Sigmoid colon (tissue), 7 donors: ENCODE data around the gene PLCL1. TPM values are rescaled to one million over a fixed set of nuclear protein-coding genes. Genes with fewer than 3 reads are reported as not detected.

Experiments
- DNase-seq: peaks from one replicate; pipeline ENCODE4 v3.0.0-alpha.2; 2019
- H3K27ac ChIP-seq, 4 donors: fragments of 200-600 bp; sonication (generic); one replicate each; pipeline ENCODE4 v1.5.1; 2016 to 2019; ENCODE audit warnings: mild to moderate bottlenecking in 1 of 4
- H3K27me3 ChIP-seq, 3 donors: fragments of 200-600 bp; sonication (generic); one replicate each; pipeline ENCODE4 v1.5.1; 2019; ENCODE audit warnings: mild to moderate bottlenecking in 1 of 3
- H3K36me3 ChIP-seq, 4 donors: fragments of 200-600 bp; sonication (generic); one replicate each; pipeline ENCODE4 v1.5.1; 2016 to 2019
- H3K4me1 ChIP-seq, 4 donors: fragments of 200-600 bp; sonication (generic); one replicate each; pipeline ENCODE4 v1.5.1; 2017 to 2019
- H3K4me3 ChIP-seq, 4 donors: fragments of 200-600 bp; sonication (generic); one replicate each; pipeline ENCODE4 v1.5.1; 2017 to 2019; ENCODE audit warnings: mild to moderate bottlenecking in 2 of 4, moderate library complexity in 1 of 4
- H3K9me3 ChIP-seq, 4 donors: fragments of 200-600 bp in 3 of 4; sonication (generic) in 3 of 4; one replicate each; pipeline versions ENCODE4 v1.5.1 to v1.6.1; 2013 to 2019
- CTCF ChIP-seq, 4 experiments: fragments of 450-650 bp in 3 of 4; fragments of 200-600 bp in 1 of 4; IDR thresholded peaks; one replicate each; pipeline ENCODE4 v1.5.1; 2016 to 2019; ENCODE audit warnings: antibody characterized with exemption in 4 of 4, mild to moderate bottlenecking in 3 of 4, moderate library complexity in 2 of 4
- EP300 ChIP-seq, 4 donors: sonication (generic); formaldehyde crosslinking; IDR thresholded peaks; one replicate each; pipeline ENCODE4 v1.6.1; 2017; ENCODE audit warnings: antibody characterized with exemption in 4 of 4
- POLR2A ChIP-seq, 2 donors: fragments of 450-650 bp; IDR thresholded peaks; one replicate each; pipeline ENCODE4 v1.6.1; 2016; ENCODE audit warnings: antibody characterized with exemption in 2 of 2, mild to moderate bottlenecking in 2 of 2, moderate library complexity in 2 of 2
- POLR2AphosphoS5 ChIP-seq, 4 donors: sonication (generic); formaldehyde crosslinking; IDR thresholded peaks; one replicate each; pipeline ENCODE4 v1.6.1; 2017; ENCODE audit warnings: antibody characterized with exemption in 4 of 4
- WGBS, 2 donors: extraction: QIAGEN DNeasy Blood & Tissue Kit; methylation state at CpG; one replicate each; pipeline ENCODE4 v1.1.7; 2013; 5-methylcytosine and 5-hydroxymethylcytosine counted together
- intact Hi-C: fragments of 100-400 bp; cut with DNase I; formaldehyde crosslinking; loops from one replicate; pipeline ENCODE4 v1.15.1; 2023
- polyA plus RNA-seq, 3 donors: library from polyadenylated mRNA; stranded (reverse); fragments of 200-250 nt; gene quantifications; one replicate each; pipeline ENCODE4 v1.2.3, GENCODE V29; 2013
- total RNA-seq, 4 donors: library from RNA; depleted of rRNA; stranded (reverse); fragments of >200 nt; gene quantifications; one replicate each; pipeline ENCODE4 v1.1.0, GENCODE V29; 2016
- donor health status: healthy with polysubstance abuse.
- donor health status: Bipolar disorder and iron deficiency.
- donor health status: healthy.

Gene PLCL1
- total and polyA plus RNA-seq, 7 donors: 0.69 to 20.0 (median 13.6) TPM

- 85 to 93% methylated on average over 1 of the region's 1 CpG for WGBS, 2 donors
- Histone ChIP-seq H3K9me3 (no peaks in the 10 kb centered on the region), H3K36me3 (no peaks in the 10 kb centered on the region), H3K4me3 (no peak overlapping the region), H3K27me3 (no peaks in the 10 kb centered on the region), H3K4me1 (peaks cover 0 to 20% (median 7%) of the 10 kb centered on the region in 4 donors), H3K27ac (no peak overlapping the region)
- intact Hi-C loops: no loop called here
- TF ChIP-seq POLR2A (IDR thresholded peaks at IDR 0.05) (no peak), POLR2AphosphoS5 (IDR thresholded peaks at IDR 0.05) (no peak), EP300 (IDR thresholded peaks at IDR 0.05) (no peak), CTCF (IDR thresholded peaks at IDR 0.05) (no peak)
- DNase-seq: no peak
Observed at GRCh38 chr2:198006733-198007132, 202.3 kb downstream of the PLCL1 start.

- no peaks in the 10 kb centered on the region for H3K36me3 ChIP-seq
- intact Hi-C loops: no loop called here
- no peak overlapping the region for H3K4me3 ChIP-seq
- H3K27ac ChIP-seq: no peak overlapping the region
- peaks cover 0 to 6% (median 2%) of the 10 kb centered on the region in 4 donors for H3K9me3 ChIP-seq
- no peaks in the 10 kb centered on the region for H3K27me3 ChIP-seq
- DNase-seq: no peak
- WGBS, 2 donors: 85 to 88% methylated on average over 3 of the region's 3 CpGs
- peaks cover 0 to 18% (median 7%) of the 10 kb centered on the region in 4 donors for H3K4me1 ChIP-seq
- TF ChIP-seq POLR2A (IDR thresholded peaks at IDR 0.05): no peak
- TF ChIP-seq CTCF (IDR thresholded peaks at IDR 0.05): no peak
- TF ChIP-seq POLR2AphosphoS5 (IDR thresholded peaks at IDR 0.05): no peak
- TF ChIP-seq EP300 (IDR thresholded peaks at IDR 0.05): no peak
Observed at GRCh38 chr2:198008230-198008629, 203.8 kb downstream of the PLCL1 start.

- TF ChIP-seq POLR2A (IDR thresholded peaks at IDR 0.05) (no peak), EP300 (IDR thresholded peaks at IDR 0.05) (no peak), CTCF (IDR thresholded peaks at IDR 0.05) (no peak), POLR2AphosphoS5 (IDR thresholded peaks at IDR 0.05) (no peak)
- intact Hi-C loops: no loop called here
- no peaks in the 10 kb centered on the region for H3K27me3 ChIP-seq
Observed at GRCh38 chr2:198012025-198012424, 207.6 kb downstream of the PLCL1 start.

GRCh38 chr2:198016243-198016642 is 211.8 kb downstream of the PLCL1 start:
- 54 to 56% methylated on average over 4 of the region's 4 CpGs for WGBS, 2 donors
- H3K27me3 ChIP-seq: no peaks in the 10 kb centered on the region
- H3K36me3 ChIP-seq: no peaks in the 10 kb centered on the region
- H3K4me1 ChIP-seq: no peaks in the 10 kb centered on the region
- no peak for DNase-seq
- intact Hi-C loops: no loop called here
- H3K27ac ChIP-seq: no peak overlapping the region
- TF ChIP-seq POLR2AphosphoS5 (IDR thresholded peaks at IDR 0.05) (no peak), EP300 (IDR thresholded peaks at IDR 0.05) (no peak), CTCF (IDR thresholded peaks at IDR 0.05) (no peak), POLR2A (IDR thresholded peaks at IDR 0.05) (no peak)
- H3K4me3 ChIP-seq: no peak overlapping the region
- H3K9me3 ChIP-seq: peaks cover 0 to 6% (median 2%) of the 10 kb centered on the region in 4 donors

More at GRCh38 chr2:198012025-198012424, 207.6 kb downstream of the PLCL1 start:
- Histone ChIP-seq H3K36me3 (no peaks in the 10 kb centered on the region), H3K4me1 (no peaks in the 10 kb centered on the region), H3K27ac (no peak overlapping the region), H3K9me3 (peaks cover 0 to 6% (median 2%) of the 10 kb centered on the region in 4 donors), H3K4me3 (no peak overlapping the region)
- no peak for DNase-seq

- Histone ChIP-seq H3K4me3 (no peak overlapping the region), H3K36me3 (no peaks in the 10 kb centered on the region), H3K27ac (no peak overlapping the region), H3K27me3 (no peaks in the 10 kb centered on the region), H3K4me1 (no peaks in the 10 kb centered on the region), H3K9me3 (peaks cover 0 to 4% (median 1%) of the 10 kb centered on the region in 4 donors)
- intact Hi-C loops: no loop called here
- DNase-seq: no peak
- WGBS, 2 donors: 18 to 45% methylated on average over 2 of the region's 2 CpGs
- TF ChIP-seq EP300 (IDR thresholded peaks at IDR 0.05) (no peak), POLR2A (IDR thresholded peaks at IDR 0.05) (no peak), CTCF (IDR thresholded peaks at IDR 0.05) (no peak), POLR2AphosphoS5 (IDR thresholded peaks at IDR 0.05) (no peak)
Observed at GRCh38 chr2:198017068-198017467, 212.7 kb downstream of the PLCL1 start.
